Measurements from ENCODE around the gene G3BP2.
A peak's percentile ranks its signal among the peaks of the same experiment; 100 is the strongest.
"Not testable (repeated sequence)": the region's sequence is repeated elsewhere in the genome, so short reads cannot be mapped to it uniquely, and the experiment has no call there.

Gene G3BP2

GRCh38 chr4:75673027-75673958 is at the start of gene G3BP2:
G3BP2 (minus strand) TSS chr4:75673411; CDS start chr4:75662025, 11,386 bp downstream.
- DNase-seq, result peak; percentile 91

DNA sequence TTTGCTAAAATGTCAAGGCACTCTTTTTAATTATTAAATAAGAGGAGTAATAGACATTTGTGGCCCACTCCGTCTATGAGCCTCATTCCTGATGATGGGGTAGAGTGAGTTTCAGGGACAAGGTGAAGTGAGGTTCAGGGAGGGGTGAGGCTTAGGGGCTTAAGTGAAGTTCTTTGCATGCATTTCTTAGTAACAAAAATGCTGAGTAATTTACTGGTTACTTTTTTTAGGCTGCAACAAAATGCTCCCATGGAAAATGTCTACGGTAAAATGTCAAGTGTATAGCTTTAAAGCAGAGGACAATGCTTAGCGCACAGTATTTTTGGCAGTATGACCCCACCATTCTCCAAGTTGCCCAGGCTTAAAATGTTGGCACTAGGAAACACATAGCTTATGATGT is 49.2 kb upstream of the G3BP2 start:
- no peak for DNase-seq

DNA sequence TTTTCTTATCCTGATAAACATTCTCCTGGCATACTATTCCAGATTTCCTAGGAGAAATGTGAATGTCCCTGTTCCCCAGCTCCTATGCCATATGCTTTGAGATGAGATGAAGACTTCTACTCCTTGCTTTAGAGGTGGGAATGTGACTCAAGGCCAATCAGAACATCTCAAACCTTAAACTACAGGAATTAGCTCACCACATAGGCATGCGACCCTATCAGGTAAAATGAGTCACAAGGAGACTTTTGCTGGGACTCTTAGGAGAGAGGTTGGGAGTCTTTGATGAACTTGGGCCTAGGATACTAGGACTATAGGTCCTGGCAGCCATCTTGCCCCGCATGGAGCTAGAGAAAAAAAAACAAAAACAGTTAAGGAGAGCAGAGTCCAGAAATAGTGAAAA is 45.3 kb upstream of the G3BP2 start:
- no peak for DNase-seq

GRCh38 chr4:75717408-75717807 is 44.2 kb upstream of the G3BP2 start:
- no peak for DNase-seq

DNA sequence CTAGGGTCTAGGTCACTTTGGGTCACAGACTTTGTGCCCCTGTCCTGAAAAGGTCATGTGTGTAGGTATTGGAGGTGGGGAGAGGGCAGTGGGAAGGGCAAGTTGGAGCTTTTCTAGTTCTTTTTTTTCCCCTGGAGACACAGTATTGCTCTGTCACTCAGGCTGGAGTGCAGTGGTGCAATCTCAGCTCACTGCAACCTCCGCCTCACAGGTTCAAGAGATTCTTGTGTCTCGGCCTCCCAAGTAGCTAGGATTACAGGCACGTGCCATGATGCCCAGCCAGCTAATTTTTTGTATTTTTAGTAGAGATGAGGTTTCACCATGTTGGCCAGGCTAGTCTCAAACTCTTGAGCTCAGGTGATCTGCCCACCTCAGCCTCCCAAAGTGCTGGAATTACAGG is 42.8 kb upstream of the G3BP2 start:
- not testable (repeated sequence) for DNase-seq

DNA sequence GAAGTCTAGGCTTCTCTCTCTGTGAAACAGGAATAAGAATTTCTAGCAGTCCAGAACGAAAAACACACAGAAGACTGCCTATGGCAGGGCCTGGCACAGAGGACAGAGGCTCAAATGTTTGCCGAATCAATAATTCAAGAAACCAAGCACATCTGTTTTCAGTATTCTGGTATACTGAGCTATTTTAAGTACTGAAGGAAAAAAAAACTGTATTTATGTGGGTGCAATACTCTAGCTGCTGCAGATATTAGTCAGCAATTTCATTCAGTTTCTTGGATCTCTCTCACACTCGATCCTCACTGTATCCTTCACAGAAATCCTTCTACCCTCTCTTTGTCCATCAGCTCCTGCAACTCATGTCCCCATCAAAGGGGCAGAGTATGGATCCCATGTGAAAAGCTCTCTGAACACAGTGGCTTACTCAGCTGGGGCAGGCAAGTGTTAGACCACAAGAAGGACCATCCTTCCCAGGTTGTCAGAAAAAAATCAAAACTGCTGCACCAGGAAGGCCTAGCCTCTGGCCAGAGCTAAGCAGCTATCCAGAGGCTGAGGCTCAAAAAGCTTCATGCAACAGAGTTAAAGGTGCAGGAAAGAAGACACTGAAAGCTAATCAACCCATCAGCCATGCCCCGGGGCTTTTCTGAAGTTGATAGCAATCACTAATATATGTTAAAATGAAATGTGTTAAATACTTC is 42.0 kb upstream of the G3BP2 start:
- no peak for DNase-seq

DNA sequence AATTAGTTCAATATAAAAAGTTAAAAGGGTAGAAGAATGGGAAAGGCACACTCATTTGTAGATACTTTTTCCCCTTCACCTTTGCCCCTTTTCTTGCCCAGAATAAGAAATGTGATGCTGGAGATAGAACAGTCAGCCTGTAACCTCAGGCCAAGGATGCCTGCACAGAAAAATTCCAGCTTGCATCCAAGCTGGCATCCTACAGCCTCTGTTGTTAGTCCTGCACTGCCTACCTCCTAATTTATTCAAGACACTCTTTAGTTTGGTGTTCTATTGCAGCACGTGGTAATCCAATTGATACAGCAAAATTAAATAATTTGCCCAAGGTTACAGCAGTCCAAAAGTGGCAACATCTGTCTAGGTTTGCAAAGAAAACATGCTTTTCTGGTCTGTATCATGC is 41.5 kb upstream of the G3BP2 start:
- DNase-seq, result no peak

DNA sequence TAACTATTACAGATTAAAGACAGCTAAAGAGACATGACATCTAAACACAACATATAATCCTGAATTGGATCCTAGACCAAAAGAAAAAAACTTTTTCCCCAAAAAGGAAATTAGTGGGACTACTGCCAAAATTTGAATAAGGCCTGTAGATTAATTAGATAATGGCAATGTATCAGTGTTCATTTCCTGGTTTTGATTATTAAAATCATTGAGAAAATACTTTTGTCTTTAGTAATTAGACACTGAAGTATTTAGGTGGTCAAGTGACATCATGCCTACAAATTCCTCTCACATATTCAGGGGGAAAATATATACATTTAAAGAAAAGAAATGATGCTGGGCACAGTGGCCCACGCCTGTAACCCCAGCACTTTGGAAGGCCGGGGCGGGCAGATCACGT is 40.8 kb upstream of the G3BP2 start:
- no peak for DNase-seq

GRCh38 chr4:75710246-75710645 is 37.0 kb upstream of the G3BP2 start:
- DNase-seq, result no peak

GRCh38 chr4:75708218-75708691 is 35.0 kb upstream of the G3BP2 start:
- DNase-seq, result no peak

DNA sequence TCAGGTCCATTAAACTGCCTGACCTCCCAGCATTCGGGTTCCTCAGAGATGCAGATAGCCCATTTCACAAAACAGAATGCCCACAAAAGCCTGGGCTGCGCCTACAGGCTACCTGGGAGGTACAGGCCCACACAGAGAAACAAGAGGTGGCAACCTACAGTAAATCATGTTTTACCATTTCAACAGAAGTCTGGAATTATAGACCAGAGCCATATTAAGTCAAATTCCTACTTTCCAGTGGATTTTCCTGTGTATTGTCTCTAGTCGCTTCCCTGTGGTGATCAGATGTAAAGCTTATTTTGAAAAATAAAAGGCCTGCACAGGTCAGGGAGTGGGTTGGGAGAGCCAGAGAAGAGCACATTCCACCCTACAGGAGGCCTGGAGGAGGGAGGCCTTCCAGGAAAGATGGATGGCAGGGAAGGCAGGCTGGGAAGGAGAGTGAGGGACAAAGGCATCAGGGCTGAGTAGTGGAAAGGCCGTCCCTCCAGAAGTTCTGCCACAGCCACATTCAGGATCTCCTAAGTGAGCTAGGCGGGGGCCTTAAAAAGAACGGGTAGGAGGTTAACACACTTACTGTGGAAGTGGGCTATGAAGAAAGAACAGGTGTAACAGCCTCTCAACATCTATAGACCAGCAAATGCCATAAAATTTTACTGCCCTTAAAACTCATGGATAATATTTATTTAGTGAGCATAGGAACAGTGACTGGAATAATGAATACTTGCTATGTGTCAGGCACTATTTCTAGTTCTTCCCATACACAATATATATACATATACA is 32.2 kb upstream of the G3BP2 start:
- DNase-seq, result no peak

DNA sequence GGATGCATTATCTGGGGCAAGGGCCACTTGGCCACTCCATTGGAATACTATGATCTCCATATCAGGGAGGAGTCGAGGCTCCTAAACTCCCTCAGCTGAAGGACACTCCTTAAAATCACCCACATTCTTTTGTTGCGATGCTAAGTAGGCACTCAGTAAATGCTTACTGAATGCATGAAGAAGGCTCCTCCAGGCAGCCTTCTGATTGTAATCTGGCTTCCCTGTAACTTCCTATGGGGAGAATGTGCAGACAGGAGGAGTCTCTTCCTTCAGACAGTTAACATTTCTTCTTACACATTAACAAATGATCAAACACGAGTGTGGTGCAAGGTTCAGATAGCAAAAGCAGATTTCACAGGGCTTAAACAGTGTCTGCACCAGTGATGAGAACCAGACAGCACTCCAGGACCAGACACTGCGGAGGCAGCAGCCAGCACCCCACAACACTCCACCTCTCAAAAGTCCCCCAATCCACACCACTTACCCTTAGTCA is 29.8 kb upstream of the G3BP2 start:
- DNase-seq, result no peak

- DNase-seq, result no peak
Measured at GRCh38 chr4:75699299-75699698, 26.1 kb upstream of the G3BP2 start.

DNA sequence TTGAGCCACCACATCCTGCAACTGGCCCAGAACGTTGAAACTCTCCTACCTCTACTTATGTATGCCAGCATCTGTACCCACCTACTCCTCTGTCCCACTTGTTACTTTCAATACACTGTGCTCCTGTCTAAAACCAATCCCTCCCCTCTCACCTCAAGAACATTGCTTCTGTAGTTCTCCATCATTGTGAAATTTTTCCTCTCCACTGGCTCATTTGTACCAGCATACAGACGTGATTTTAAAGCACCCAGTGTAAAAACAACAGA is 25.7 kb upstream of the G3BP2 start:
- DNase-seq, result no peak

DNA sequence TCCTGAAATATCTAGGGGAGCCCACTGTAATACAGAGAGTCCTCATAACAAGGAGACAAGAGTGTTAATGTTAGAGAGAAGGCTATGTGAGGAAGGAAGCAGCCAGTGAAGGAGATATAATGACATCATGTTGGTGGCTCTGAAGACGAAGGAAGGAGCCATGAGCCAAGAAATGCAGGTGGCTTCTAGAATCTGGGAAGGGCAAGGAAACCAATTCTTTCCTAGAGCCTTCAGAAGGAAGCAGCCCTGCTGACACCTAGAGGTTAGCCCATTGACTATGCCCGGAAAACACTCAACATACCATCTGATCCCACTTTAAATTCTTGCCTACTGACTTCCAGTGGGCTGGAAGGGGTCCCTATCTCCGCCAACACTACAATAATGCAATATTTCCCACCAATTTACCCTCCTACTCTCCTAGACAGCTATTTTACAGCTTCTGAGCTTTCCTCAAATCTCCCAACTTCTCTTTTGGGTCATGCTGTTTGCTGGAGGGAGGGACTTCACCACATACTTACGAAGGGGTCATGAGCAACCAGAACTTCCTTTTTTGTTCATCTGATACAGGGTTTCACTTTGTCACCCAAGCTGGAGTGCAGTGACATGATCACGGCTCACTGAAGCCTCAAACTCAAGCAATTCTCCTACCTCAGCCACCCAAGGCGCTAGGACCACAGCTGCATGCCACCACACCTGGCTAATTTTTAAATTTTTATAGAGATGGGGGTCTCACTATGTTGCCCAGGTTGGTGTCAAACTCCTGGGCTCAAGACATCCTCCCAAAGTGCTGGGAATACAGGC is 25.2 kb upstream of the G3BP2 start:
- DNase-seq, result no peak

DNA sequence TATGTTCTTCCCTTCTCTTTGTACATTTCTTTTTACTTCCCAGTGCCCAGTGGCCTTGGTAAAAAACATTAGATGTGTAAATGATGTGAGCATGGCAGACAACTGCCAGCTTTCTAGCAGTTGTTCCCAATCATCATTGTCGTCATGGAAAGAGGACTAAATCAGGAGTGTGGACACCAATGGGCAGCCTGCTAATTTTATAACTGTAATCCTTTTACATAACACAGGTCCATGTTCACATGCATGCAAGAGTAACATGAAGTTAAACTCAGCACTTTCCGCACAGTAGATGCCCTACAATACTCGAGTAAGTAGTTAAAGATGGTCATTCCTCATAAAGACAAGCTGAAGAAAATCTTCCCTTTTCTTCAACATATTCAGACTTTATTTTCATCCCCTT is 23.4 kb upstream of the G3BP2 start:
- no peak for DNase-seq

DNA sequence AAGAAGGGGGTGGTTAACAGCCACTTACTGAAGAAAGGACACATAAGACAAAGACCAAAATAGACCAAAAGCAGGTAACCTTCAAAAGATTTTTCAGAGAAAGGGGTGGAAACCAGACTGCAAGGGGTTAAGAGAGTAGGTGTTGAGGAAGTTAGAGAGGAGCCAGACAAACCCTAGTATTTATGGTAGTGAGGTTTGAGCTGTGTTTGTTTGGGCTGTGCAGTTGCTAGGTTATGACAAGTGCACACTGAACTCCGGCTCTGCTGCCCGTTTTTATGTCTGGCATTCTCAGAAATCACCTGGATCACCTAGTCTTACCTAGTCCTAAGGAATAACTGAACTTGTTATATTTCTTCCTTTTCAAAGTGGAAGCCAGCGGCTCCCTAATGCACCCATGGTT is 22.9 kb upstream of the G3BP2 start:
- no peak for DNase-seq

DNA sequence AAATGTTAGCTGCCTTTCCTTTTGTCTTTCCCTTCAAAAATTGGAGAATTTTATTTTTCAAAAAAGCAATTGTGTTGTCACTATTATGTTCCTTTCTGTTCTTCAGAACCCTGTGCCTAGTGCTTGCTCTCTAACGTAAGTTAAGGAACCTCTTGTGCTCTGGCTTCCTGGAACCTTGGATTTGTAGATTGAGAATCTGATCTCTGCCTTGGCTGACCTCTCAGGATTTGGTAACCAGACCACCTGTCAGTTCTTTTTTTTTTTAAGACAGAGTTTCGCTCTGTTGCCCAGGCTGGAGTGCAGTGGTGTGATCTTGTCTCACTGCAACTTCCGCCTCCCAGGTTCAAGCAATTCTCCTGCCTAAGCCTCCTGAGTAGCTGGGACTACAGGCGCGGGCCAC is 18.9 kb upstream of the G3BP2 start:
- not testable (repeated sequence) for DNase-seq

GRCh38 chr4:75687125-75687524 is 13.9 kb upstream of the G3BP2 start:
- DNase-seq, result not testable (repeated sequence)

- no peak for DNase-seq
Measured at GRCh38 chr4:75686346-75686745, 13.1 kb upstream of the G3BP2 start.

- DNase-seq, result no peak
Measured at GRCh38 chr4:75685546-75686189, 12.5 kb upstream of the G3BP2 start.

Measured in NCI-H1105 (cell line).